Heart left ventricle (tissue), 13 donors: Measurements from ENCODE around the gene ZC3H18.

Experiments used
- POLR2A ChIP-seq, 2 donors: fragments of 450-650 bp; IDR thresholded peaks; one replicate each; pipeline ENCODE4 v1.6.1; 2017; ENCODE audit warnings: antibody characterized with exemption in 2 of 2, mild to moderate bottlenecking in 2 of 2, moderate library complexity in 2 of 2
- TF ChIP-seq, protein P1 (sequence below), 12 donors: fragments of 200-600 bp; sonication (generic) in 4 of 12; IDR thresholded peaks; one replicate each; pipeline versions ENCODE4 v1.5.0 to v1.8.0; 2018 to 2022; ENCODE audit warnings: antibody characterized with exemption in 12 of 12, mild to moderate bottlenecking in 5 of 12
- donor health status: ischemic (EF 13 %, LVEDD 7.1; RV severe dilation, severe dysfunction).
- donor health status: DM: no; HTN: yes; CAD: no.
- donor health status: DM: no; HTN: no; CAD: no.
- donor health status: ischemic (EF 25% LVEDD 6.9; RV normal size, moderate dysfunction).
- donor health status: ischemic (EF 25% LVEDD 5.7; RV mildly dilated, moderate dysfunction).
- donor health status: ischemic (EF 35%, LVEDD 5.7; RV mildly dilated, moderate dysfunction).
- donor health status: nonischemic (EF 11% LVEDD 7.7; RV severe dilation, severe dysfunction).
- donor health status: DM: yes; HTN: yes; CAD: no.
- donor health status: PGD.
- donor health status: ischemic (EF 29% LVEDD 5.4; RV normal size, mild dysfunction).
- donor health status: nonischemic (EF 23%, LVEDD 6.1; RV moderate dilation, normal function).

DNA sequence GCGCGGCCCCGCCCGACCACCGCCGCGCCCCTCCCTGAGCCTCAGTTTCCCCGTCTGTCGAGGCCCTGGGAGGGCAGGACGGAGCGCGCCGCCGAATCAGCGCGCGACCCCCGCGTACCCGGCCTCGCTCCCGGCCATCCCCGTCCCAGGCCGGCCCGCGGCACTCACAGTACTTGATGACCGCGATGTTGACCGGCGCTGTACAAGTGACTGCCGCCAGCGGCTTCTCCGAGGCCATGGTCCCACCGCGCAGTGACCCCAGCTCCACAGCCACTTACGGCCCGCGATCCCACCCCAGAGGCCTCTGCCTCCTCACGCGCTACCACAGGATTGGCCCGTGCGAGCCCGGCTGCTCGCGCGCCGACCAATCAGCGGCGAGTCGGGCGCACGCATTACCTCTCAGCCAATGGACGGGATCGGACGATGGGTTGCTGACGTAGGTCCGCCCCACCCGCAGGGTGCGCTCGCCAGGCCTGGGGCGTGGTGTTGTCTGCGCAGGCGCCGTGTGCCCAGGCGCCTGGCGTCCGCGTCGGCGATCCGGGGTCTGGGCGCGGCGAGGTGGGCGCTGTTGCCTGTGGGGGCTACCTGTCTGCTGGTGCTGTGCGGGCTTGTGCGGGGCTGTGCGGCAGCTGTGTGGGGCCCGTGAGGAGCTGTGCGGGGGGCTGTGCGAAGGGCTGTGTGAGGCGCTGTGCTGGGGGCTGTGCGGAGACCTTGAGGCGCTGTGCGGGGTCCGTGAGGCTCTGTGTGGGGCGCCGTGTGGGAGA, 92.8 kb downstream of the ZC3H18 start, which contains the start of gene MVD:
- TF ChIP-seq, protein P1, sequence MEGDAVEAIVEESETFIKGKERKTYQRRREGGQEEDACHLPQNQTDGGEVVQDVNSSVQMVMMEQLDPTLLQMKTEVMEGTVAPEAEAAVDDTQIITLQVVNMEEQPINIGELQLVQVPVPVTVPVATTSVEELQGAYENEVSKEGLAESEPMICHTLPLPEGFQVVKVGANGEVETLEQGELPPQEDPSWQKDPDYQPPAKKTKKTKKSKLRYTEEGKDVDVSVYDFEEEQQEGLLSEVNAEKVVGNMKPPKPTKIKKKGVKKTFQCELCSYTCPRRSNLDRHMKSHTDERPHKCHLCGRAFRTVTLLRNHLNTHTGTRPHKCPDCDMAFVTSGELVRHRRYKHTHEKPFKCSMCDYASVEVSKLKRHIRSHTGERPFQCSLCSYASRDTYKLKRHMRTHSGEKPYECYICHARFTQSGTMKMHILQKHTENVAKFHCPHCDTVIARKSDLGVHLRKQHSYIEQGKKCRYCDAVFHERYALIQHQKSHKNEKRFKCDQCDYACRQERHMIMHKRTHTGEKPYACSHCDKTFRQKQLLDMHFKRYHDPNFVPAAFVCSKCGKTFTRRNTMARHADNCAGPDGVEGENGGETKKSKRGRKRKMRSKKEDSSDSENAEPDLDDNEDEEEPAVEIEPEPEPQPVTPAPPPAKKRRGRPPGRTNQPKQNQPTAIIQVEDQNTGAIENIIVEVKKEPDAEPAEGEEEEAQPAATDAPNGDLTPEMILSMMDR (IDR thresholded peaks at IDR 0.05), result peak in 2 of 12 donors; percentile 8 to 22
- peak; percentile 7 to 92 for TF ChIP-seq POLR2A (IDR thresholded peaks at IDR 0.05)
